HG03064 (cell line): ENCODE data around the gene FAM210B.
A peak's percentile ranks its signal among the peaks of the same experiment; 100 is the strongest.
"Not testable (repeated sequence)": the region's sequence is repeated elsewhere in the genome, so short reads cannot be mapped to it uniquely, and the experiment has no call there.

ENCODE experiments used
- ATAC-seq: cut with Tn5 transposase; IDR thresholded peaks from one replicate; pipeline ENCODE4 v1.9.1; 2021; ENCODE audit warnings: low read depth; ENCODE audit not compliant: unreplicated experiment

The FAM210B gene

GRCh38 chr20:56358600-56359211, at the start of gene FAM210B:
TSS of gene FAM210B (plus strand) at chr20:56358974. CDS start at chr20:56359006, 32 bp downstream.
- peak; percentile 97 for ATAC-seq

GRCh38 chr20:56316051-56316450, 42.7 kb upstream of the FAM210B start:
- no peak for ATAC-seq

GRCh38 chr20:56316483-56316882, 42.3 kb upstream of the FAM210B start:
- no peak for ATAC-seq

GRCh38 chr20:56322681-56323080, 36.1 kb upstream of the FAM210B start:
- no peak for ATAC-seq

- ATAC-seq = no peak
These were observed 35.6 kb upstream of the FAM210B start for GRCh38 chr20:56323206-56323605.

GRCh38 chr20:56323656-56324055, 35.1 kb upstream of the FAM210B start:
- no peak for ATAC-seq

- ATAC-seq = no peak
These were observed 34.0 kb upstream of the FAM210B start for GRCh38 chr20:56324806-56325205.

- no peak for ATAC-seq
These were observed 29.9 kb upstream of the FAM210B start for GRCh38 chr20:56328861-56329260.

- not testable (repeated sequence) for ATAC-seq
These were observed 22.1 kb upstream of the FAM210B start for GRCh38 chr20:56336709-56337108.

- ATAC-seq = no peak
These were observed 16.0 kb upstream of the FAM210B start for GRCh38 chr20:56342783-56343182.

- no peak for ATAC-seq
These were observed 14.9 kb upstream of the FAM210B start for GRCh38 chr20:56343861-56344381.

- no peak for ATAC-seq
These were observed 12.9 kb upstream of the FAM210B start for GRCh38 chr20:56345911-56346310.

GRCh38 chr20:56347628-56348304, 11.0 kb upstream of the FAM210B start:
- ATAC-seq = no peak

GRCh38 chr20:56348305-56348693, 10.5 kb upstream of the FAM210B start:
- no peak for ATAC-seq

- ATAC-seq = no peak
These were observed 10.0 kb upstream of the FAM210B start for GRCh38 chr20:56348746-56349145.

GRCh38 chr20:56350842-56351241, 7.9 kb upstream of the FAM210B start:
- no peak for ATAC-seq

GRCh38 chr20:56352345-56353055, 6.3 kb upstream of the FAM210B start:
- ATAC-seq = no peak

GRCh38 chr20:56353356-56353755, 5.4 kb upstream of the FAM210B start:
- ATAC-seq = no peak

- no peak for ATAC-seq
These were observed 704 bp upstream of the FAM210B start for GRCh38 chr20:56358070-56358469.

- peak; percentile 26 for ATAC-seq
These were observed 698 bp downstream of the FAM210B start for GRCh38 chr20:56359212-56360132.
